ENCODE results near the gene OCSTAMP. TPM values are rescaled to one million over a fixed set of nuclear protein-coding genes. Genes with fewer than 3 reads are reported as not detected.
A peak's percentile ranks its signal among the peaks of the same experiment; 100 is the strongest.

OCSTAMP gene
- total RNA-seq, 1 donor from 2014 or later = not detected

GRCh38 chr20:46562009-46562372 lies 11.5 kb upstream of the OCSTAMP start:
- Histone ChIP-seq H3K9ac (no peak overlapping the region), H4K20me1 (ENCODE audit: low read depth) (no peaks in the 10 kb centered on the region), H3K4me1 (peaks cover 28% of the 10 kb centered on the region), H2AFZ (replicated peaks) (peak overlapping the region; percentile 98), H3F3A (ENCODE audit: low read depth) (peaks cover 29% of the 10 kb centered on the region), H3K4me2 (peak overlapping the region; percentile 75), H3K36me3 (no peaks in the 10 kb centered on the region), H3K79me2 (ENCODE audit: low read depth) (no peaks in the 10 kb centered on the region), H3K27me3 (no peaks in the 10 kb centered on the region), H3K4me3 (peak overlapping the region; percentile 31), H3K27ac (no peak overlapping the region), H3K9me3 (ENCODE audit: low read depth) (no peaks in the 10 kb centered on the region)
- no peak for DNase-seq (ENCODE audit: low spot score)
- Mint-ChIP-seq H3K9me3 (no peaks in the 10 kb centered on the region), H3K27me3 (ENCODE audit: insufficient read depth, low read depth) (peaks cover 8% of the 10 kb centered on the region), H3K27ac (no peak overlapping the region), H3K4me3 (no peak overlapping the region), H3K4me1 (peaks cover 33% of the 10 kb centered on the region), H3K36me3 (no peaks in the 10 kb centered on the region)
- TF ChIP-seq EZH2 (IDR thresholded peaks at IDR 0.05) (no peak), EZH2phosphoT487 (IDR thresholded peaks at IDR 0.05) (no peak)

GRCh38 chr20:46559685-46560440 lies 9.4 kb upstream of the OCSTAMP start:
- Histone ChIP-seq H3K4me3 (no peak overlapping the region), H4K20me1 (ENCODE audit: low read depth) (no peaks in the 10 kb centered on the region), H3K36me3 (no peaks in the 10 kb centered on the region), H3F3A (ENCODE audit: low read depth) (peaks cover 29% of the 10 kb centered on the region), H2AFZ (replicated peaks) (no peak overlapping the region), H3K4me1 (peaks cover 28% of the 10 kb centered on the region), H3K4me2 (no peak overlapping the region), H3K79me2 (ENCODE audit: low read depth) (no peaks in the 10 kb centered on the region), H3K9ac (no peak overlapping the region), H3K9me3 (ENCODE audit: low read depth) (no peaks in the 10 kb centered on the region), H3K27me3 (peaks cover 3% of the 10 kb centered on the region), H3K27ac (no peak overlapping the region)
- Mint-ChIP-seq H3K36me3 (no peaks in the 10 kb centered on the region), H3K27me3 (ENCODE audit: insufficient read depth, low read depth) (peaks cover 8% of the 10 kb centered on the region), H3K9me3 (no peaks in the 10 kb centered on the region), H3K27ac (peak overlapping the region; percentile 23), H3K4me3 (no peak overlapping the region), H3K4me1 (peaks cover 39% of the 10 kb centered on the region)
- no peak for DNase-seq (ENCODE audit: low spot score)
- no peak for TF ChIP-seq CTCF (IDR thresholded peaks at IDR 0.05)
- no peak for TF ChIP-seq EZH2 (IDR thresholded peaks at IDR 0.05)
- no peak for TF ChIP-seq EZH2phosphoT487 (IDR thresholded peaks at IDR 0.05)

- H3K9me3 Mint-ChIP-seq = no peaks in the 10 kb centered on the region
- Histone ChIP-seq H3K27me3 (peaks cover 3% of the 10 kb centered on the region), H3K4me3 (no peak overlapping the region), H3K9me3 (ENCODE audit: low read depth) (no peaks in the 10 kb centered on the region), H3K4me2 (peak overlapping the region; percentile 43), H4K20me1 (ENCODE audit: low read depth) (no peaks in the 10 kb centered on the region), H2AFZ (replicated peaks) (no peak overlapping the region), H3K36me3 (no peaks in the 10 kb centered on the region), H3K9ac (no peak overlapping the region), H3F3A (ENCODE audit: low read depth) (peaks cover 29% of the 10 kb centered on the region), H3K4me1 (peaks cover 28% of the 10 kb centered on the region), H3K79me2 (ENCODE audit: low read depth) (no peaks in the 10 kb centered on the region), H3K27ac (no peak overlapping the region)
- H3K27me3 Mint-ChIP-seq (ENCODE audit: insufficient read depth, low read depth) = peaks cover 8% of the 10 kb centered on the region
- H3K4me1 Mint-ChIP-seq = peaks cover 45% of the 10 kb centered on the region
- no peak overlapping the region for H3K4me3 Mint-ChIP-seq
- DNase-seq (ENCODE audit: low spot score) = no peak
- TF ChIP-seq EZH2 (IDR thresholded peaks at IDR 0.05) (no peak), CTCF (IDR thresholded peaks at IDR 0.05) (no peak), EZH2phosphoT487 (IDR thresholded peaks at IDR 0.05) (no peak)
- H3K36me3 Mint-ChIP-seq = no peaks in the 10 kb centered on the region
- peak overlapping the region; percentile 31 for H3K27ac Mint-ChIP-seq
These were observed 8.5 kb upstream of the OCSTAMP start for GRCh38 chr20:46559001-46559400.

- no peaks in the 10 kb centered on the region for H3K36me3 ChIP-seq
- H3K9me3 ChIP-seq (ENCODE audit: low read depth) = no peaks in the 10 kb centered on the region
- no peaks in the 10 kb centered on the region for H3K79me2 ChIP-seq (ENCODE audit: low read depth)
- no peaks in the 10 kb centered on the region for H4K20me1 ChIP-seq (ENCODE audit: low read depth)
- H2AFZ ChIP-seq (replicated peaks) = no peak overlapping the region
- no peak overlapping the region for H3K9ac ChIP-seq
- Mint-ChIP-seq H3K9me3 (no peaks in the 10 kb centered on the region), H3K27ac (peak overlapping the region; percentile 96), H3K4me3 (no peak overlapping the region), H3K36me3 (no peaks in the 10 kb centered on the region), H3K4me1 (peaks cover 47% of the 10 kb centered on the region), H3K27me3 (ENCODE audit: insufficient read depth, low read depth) (peaks cover 8% of the 10 kb centered on the region)
- peaks cover 29% of the 10 kb centered on the region for H3F3A ChIP-seq (ENCODE audit: low read depth)
- no peak for TF ChIP-seq CTCF (IDR thresholded peaks at IDR 0.05)
- no peak for TF ChIP-seq EZH2 (IDR thresholded peaks at IDR 0.05)
- no peak for TF ChIP-seq EZH2phosphoT487 (IDR thresholded peaks at IDR 0.05)
- H3K27me3 ChIP-seq = peaks cover 3% of the 10 kb centered on the region
- H3K27ac ChIP-seq = no peak overlapping the region
- H3K4me2 ChIP-seq = peak overlapping the region; percentile 43
- DNase-seq (ENCODE audit: low spot score) = peak; percentile 58
- peaks cover 28% of the 10 kb centered on the region for H3K4me1 ChIP-seq
- H3K4me3 ChIP-seq = no peak overlapping the region
These were observed 8.1 kb upstream of the OCSTAMP start for GRCh38 chr20:46558511-46558959.
